Suppressor macrophage treated with lipopolysaccharide for 4 hours (primary cell): ENCODE data around the gene PNPT1.
"Not testable (repeated sequence)": the region's sequence is repeated elsewhere in the genome, so short reads cannot be mapped to it uniquely, and the experiment has no call there.

Source experiments
- DNase-seq: peaks from one replicate; pipeline ENCODE4 v3.0.0-alpha.2; 2020

PNPT1 gene

DNA sequence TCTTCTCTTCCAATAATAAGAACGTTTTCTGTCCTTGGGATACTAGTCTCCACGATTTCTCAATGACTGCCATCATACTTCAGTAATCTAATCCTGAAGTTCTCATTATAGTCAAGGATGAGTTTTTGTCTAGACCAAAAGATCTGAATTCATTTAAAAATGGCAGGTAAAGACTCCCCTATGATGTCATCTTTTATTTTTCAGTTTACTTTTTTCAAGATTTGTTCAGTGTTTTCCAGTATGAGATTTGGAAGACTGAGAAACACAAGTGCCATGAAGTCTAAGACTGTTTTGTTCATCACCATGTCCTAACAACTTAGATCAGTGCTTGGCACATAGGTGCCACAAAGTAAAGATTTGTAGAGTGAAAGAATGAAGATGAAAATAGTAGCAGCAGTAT is 40.4 kb downstream of the PNPT1 start:
- no peak for DNase-seq

DNA sequence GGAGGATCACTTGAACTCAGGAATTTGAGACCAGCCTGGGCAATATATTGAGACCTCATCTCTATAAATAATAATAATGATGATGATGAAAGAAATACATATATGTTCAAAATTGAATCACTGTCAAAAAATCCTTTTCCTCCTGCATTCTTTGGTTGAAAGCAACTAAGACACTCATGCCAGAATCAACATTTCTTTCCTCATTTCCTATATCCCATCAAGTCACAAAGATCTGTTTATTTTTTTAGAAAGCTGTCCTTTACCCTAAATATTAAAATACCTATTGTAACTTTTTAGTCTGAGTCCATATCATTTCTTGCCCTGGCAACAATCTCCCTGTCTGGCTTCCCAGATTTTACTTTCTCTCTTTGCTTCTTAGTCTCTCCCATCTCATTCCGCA is 44.4 kb downstream of the PNPT1 start:
- DNase-seq: no peak

DNA sequence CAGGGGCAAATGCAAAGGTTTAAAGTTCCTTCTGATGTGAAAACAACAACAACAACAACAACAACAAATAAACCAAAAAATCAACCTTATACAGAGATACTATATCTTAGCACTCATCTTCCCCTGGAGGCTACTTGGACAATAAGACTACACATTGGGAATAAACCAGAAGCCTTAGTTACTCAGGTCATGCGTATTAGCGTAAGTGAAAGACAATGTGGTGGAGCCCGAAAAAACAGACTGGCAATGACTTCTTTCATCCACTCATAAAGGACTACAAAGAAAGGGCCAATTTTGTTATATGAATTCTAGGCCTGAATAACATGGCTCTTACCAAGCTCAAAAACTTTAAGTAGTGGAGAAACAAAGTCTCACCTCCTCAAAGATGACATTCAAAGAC is 56.8 kb downstream of the PNPT1 start:
- DNase-seq: no peak

DNA sequence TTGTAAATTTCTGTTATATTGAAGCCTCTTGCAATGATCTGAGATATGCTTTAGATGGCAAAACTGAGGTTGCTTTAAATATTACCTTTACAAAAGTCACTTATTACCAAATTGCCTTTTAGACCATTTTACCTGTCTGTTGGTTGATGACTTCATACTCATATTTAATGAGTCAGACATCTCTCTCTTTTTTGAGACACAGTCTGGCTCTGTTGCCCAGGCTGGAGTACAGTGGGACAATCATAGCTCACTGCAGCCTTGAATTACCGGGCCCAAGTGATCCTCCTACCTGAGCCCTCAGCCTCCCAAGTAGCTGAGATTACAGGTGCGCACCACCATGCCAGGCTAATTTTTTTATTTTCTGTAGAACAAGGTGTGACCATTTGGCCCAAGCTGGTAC is 64.7 kb downstream of the PNPT1 start:
- no peak for DNase-seq

DNA sequence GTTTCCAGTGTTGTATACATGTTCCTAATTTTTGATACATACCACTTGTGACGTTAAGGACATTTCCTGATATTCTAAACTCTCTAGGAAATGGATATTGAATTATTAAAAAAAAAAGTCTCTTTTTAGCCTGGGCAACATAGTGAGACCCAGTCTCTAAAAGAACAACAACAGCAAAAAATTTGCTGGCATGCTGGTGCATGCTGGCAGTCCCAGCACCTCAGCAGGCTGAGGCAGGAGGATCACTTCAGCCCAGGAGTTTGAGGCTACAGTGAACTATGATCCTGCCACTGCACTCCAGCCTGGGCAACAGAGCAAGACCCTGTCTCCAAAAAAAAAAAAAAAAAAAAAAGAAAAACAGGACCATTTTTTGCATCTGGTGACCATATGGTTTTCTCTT is 65.7 kb downstream of the PNPT1 start:
- DNase-seq: no peak

DNA sequence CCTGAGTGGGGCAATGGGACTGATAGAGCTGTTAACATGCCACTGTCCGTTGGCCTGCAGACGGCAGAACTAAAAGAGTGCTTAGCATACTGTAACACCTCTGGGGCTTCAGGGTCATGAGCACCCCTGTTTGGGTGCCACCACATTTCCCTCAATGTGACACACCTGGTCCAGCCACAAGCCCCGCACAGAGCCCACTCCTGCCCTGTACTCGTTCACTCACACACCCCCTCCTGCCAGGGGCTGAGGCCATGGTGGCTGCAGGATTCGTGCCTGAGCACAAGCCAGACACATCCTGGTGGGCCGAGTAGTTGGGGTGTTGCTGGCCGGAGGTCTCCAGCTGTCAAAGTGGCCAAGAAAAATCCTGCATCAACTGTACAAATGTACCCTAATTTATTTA is 71.8 kb downstream of the PNPT1 start:
- DNase-seq: no peak

DNA sequence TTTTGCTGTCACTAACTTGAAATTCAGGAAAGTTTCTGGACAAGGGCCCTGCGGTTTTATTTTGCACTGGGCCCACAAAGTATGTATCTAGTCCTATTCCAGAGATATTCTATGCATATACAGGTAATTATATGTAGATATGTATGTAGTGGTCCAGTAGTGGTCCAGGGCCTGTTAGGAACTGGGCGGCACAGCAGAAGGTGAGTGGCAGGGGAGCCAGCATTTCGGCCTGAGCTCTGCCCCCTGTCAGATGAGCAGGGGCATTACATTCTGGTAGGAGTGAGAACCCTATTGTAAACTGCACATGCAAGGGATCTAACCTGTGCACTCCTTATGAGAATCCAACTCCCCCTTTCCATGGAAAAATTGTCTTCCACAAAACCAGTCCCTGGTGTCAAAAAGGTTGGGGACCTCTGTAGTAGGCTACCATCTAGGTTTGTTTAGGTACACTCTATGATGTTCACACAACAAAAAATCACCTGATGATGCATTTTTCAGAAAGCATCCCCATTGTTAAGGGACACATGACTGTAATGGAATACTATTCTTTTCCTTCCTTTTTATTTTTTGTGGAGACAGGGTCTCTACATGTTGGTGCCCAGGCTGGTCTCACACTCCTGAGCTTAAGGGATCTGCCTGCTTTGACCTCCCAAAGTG is 73.4 kb downstream of the PNPT1 start:
- DNase-seq: no peak

DNA sequence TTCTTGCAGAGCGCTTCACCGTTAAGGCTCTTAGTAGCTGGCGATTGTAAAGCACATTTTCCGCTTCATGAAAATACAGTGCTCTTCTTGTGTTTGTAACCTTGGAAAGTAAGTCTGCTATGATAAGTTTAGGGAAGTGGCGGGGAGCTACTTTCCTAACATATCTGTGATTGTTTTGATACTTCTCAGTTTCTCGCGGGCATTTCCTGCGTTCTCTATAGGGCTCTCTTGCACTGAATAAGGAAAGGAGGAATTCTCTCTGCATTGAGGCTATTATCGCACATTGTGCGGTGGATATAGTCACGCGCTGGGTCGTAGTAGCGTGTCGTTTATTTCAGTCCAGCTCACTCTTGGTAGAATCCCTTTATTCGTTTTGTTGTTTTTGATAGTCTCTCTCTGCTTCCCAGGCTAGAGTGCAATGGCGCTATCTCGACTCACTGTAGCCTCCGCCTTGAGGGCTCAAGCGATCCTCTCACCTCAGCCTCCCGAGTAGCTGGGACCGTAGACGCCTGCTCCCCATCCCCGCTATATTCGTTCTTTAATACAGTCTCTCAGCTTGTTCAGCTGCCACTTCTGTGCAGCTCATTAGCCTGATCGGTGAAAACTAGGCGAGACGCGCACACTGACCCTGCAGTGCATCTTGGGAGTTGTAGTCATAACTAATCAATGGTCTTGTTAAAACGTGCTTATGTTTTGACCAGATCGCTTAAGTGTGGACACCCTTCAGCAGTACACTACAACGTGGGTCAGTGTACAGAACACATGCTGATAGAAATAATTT is 75.2 kb downstream of the PNPT1 start:
- peak; percentile 63 for DNase-seq

DNA sequence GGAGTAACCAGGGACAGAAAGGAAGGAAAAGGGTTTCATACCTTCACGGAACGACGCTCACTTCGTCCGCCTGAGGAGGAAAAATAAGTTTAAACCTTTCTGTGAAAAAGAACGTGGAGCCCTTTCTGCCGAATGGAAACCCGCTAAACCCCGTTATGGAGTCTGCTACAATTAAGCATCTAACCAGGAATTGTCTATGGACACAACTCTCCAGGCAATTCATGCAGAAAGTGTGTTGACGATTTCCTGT is 75.7 kb downstream of the PNPT1 start:
- DNase-seq: no peak

DNA sequence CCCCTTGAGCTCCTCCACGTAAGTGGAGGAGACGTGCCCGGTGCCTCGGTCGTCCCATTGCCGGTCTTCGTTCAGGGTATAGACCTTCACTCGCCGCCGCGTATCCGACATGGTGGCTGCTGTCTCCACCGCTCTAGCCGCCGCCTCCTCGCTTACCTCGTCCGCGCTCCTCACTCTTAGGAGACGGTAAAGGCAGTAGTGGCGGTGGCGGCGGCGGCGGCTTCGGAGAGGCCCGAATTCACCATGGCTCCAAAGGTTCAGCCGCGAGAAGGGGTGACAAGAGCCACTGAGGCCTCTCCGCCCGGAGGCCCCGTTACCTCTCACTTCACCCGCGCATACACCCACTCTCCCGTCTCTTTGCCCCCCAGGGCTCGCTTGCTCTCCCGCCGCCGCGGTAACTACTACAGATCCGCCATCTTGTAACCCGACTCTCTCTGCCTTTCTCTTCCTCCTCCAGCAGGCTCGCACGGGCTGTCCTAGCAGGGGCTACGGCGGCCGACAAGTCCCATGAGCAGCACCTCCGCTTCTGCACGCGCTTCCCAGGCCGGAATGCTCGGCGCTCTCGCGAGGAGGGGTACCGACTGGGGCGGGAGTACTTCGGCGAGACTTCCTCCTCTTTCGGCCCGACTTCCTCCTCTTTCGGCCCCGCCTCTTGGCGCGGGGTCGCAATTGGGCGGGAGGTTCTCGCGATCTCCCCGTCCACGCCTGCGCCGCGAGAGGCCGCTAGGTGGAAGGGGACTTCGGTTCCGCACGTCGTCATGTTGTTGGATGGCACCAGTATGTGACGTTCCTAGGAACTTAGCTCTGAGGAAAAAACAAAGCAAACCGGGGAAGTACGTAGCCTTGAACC is 76.2 kb downstream of the PNPT1 start, which contains the start of gene PPP4R3B:
Gene PPP4R3B (minus strand): TSS at position 448 of the 850 bp plus-strand sequence. CDS start 337 bp downstream, at position 111.
- peak; percentile 100 for DNase-seq

DNA sequence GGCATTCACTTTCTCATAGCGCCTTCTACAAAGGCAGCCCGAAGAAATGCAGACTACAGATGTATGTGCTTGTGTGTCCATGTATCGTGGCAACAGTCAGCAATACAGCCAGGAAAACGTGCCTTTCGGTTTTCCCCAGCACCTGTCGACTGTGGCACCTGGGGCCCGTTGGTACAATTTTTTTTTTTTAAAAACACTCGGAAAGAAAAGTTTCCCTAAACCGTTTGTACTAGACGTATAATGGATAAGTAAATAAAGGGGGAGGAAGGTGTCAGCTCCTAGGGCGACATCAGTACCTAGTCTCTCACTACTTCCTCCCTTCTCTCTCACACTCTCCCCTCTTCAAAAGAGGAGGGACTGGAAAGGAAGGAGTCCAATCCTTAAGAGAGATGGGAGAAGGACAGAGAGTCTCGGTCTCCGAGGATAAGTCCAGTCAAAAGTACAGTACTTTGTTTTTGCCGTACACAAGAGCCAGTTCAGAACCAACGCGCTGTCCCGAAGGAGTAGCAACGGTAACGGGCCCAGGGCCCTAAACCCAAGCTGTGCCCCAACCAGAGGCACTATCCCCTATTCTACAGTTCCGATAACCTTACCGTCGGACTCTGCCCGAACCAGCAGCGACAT is 77.0 kb downstream of the PNPT1 start:
- peak; percentile 41 for DNase-seq

DNA sequence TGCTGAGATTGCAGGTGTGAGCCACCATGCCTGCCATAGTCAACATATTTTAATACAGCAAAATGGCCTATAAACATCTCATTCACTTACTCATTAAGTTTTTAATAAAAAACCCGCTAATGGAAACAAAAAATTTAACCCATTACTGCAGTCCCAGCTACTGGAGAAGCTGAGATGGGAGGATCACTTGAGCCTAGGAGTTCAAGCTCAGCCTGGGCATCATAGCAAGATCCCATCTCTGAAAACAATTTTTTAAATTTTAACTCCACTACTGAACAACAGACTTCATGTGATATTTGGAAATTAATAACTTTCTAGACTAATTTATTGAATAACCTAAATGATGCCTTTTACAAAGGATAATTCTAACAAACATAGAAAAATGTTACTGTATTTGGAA is 81.6 kb downstream of the PNPT1 start:
- DNase-seq: no peak

DNA sequence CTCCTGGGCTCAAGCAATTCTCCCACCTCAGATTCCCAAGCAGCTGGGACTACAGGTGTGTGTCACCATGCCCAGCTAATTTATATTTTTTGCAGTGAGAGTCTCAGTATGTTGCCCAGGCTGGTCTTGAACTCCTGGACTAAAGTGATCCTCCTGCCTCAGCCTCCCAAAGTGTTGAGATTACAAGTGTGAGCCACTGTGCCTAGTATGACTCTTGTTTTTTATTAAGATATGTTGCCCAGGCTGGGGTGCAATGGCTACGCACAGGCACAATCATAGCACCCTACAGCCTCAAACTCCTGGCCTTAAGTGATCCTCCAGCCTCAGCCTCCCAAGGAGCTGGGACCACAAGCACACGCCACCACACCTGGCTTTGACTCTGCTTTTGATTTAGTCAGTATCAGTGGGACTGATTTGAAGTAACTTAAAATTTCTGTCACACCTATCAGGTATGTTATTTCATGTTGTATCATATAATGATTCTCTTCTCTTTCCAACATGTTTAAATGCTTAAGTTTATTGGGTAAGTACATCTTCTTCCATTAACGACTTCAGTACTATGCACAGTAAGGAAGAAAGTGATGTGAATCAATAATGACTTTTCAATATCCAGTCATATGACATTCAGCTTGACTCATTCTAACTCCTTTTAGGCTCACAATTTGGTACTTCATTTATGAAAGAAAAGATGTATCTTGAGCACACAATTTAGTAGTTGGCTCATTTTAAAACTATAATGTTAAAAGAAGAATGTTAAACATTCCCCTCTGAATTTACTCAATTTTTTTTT is 82.5 kb downstream of the PNPT1 start:
- DNase-seq: no peak

DNA sequence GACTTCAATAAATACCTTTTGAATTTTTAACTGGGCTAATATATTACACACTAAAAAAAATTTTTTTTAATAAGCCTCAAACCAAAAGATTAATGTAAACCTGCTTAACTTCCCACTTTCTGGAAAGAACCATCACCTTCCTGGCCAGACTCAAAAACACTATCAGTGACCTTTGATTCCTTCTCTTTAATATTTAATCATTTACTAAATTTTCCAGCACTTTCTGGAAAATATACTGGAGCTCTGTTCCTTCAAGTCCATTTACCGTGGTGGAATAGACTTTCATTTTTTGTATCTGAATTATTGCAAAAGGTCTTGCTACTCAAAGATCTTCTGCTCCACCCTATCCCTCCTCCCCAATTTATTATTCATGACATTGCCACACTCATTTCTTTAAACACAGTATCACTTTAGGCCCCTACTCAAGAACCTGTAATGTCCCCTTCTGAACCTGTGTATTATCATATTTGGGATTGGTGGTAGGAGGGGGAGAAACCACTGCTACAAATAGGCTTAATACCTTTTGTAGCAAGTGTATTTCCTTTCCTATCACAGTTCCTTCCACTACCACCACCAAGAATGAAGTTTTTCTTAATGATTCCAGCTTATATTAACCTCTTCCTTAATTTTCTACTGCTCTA is 83.6 kb downstream of the PNPT1 start:
- DNase-seq: no peak

DNA sequence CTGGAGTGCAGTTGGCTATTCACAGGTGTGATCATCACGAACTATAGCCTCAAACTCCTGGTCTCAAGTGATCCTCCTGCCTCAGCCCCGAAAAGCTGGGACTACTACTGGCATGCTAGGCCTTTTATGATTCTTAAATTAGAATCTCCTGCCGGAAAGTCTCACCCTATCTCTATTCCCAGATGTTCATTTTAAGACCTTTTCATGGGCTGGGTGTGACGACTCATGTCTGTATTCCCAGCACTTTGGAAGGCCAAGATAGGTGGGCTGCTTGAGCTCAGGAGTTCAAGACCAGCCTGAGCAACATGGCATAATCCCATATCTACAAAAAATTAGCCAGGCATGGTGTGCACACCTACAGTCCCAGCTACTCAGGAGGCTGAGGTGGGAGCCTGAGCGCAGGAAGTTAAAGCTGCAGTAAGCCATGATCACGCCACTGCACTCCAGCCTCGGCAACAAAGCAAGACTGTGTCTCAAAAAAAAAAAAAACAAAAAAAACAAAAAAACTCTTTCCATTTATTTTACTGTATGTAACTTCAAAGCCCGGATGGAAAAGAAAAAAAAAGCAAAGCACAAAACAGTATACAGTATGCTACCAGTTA is 84.3 kb downstream of the PNPT1 start:
- no peak for DNase-seq

DNA sequence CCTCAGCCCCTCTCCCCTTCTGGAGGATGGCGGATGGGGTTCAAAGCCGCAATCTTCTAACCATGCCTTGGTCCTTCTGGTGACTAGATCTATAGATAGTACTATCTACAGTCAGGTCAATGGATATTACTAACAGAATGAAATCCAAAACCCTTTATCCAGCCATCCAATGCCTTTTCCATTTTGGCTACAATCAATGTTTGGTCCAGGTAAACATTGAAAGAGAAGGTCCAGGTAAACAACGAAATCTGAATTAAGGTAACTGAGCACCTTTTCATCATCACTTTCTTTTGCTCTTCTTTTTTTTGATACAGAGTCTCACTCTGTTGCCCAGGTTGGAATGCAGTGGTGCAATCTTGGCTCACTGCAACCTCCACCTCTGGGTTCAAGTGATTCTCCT is 85.9 kb downstream of the PNPT1 start:
- no peak for DNase-seq

DNA sequence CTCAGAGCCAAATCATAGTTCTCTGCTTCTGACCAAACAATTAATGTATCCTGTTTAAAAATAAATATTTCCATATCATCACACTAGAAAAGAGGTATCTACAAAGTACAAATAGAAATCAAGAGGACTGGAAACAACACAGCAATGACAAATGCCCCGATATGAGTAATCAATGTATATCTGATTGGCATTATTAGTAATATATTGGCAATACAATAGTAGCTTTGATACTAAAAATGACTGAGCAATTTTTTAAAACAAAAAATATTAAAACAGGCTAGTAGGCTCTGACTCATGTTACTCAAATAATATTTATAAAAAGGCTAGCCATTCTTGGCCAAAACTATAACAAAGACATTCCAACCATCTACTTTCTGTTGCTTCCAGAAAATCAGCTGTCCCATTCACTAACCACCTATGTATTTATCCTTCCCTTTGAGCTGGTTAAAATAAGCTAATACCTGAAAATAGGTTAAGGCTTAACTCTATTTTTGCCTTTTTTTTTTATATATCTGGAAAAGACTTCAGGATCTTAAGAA is 89.5 kb downstream of the PNPT1 start:
- DNase-seq: no peak

DNA sequence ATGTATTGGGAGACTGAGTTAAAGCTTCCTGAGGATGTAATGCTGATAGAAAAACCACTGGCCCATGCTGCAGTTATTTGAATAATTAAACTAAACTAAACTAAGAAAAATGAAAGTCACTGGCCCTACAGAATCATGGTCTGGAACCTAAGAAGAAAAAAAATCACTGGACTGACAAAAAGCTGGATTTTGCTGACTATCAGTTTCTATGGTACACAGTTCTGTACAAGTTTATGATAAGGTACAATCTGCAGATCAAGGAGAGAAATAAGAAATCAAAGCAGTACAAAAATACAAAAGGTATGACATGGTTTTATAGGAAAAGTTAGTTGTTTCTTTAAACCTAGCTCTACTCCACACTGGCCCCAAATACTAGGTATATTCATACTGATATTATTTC is 91.8 kb downstream of the PNPT1 start:
- no peak for DNase-seq

DNA sequence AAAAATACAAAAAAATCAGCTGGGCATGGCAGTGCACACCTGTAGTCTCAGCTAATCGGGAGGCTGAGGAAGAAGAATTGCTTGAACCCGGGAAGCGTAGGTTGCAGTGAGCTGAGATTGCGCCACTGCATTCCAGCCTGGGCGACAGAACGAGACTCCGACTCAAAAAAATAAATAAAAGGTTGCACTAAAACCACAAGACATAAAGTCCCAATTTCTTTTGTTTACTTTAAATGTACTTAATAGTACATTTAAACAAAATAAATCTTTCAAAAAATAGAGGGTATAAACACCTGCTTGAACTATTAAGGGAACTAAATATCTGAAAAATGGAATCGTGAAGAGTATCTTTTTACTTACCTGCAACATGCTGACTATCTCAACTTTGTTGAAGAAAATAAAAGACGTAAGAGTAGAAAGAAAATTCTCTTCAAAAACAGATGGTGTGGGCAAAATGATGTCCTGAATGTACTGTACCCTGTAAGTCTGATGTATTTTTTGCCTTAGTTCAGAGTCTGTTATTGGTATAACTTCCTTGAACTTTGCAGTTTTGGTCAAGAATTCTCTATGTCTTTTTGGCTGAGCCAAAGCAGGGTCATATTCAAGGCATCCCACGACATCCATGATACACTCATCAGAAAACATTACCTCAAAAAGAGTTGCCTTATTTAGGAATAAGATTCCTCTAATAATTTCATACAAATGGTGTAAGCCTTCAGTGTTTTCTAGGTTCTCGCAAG is 95.4 kb downstream of the PNPT1 start:
- DNase-seq: no peak

DNA sequence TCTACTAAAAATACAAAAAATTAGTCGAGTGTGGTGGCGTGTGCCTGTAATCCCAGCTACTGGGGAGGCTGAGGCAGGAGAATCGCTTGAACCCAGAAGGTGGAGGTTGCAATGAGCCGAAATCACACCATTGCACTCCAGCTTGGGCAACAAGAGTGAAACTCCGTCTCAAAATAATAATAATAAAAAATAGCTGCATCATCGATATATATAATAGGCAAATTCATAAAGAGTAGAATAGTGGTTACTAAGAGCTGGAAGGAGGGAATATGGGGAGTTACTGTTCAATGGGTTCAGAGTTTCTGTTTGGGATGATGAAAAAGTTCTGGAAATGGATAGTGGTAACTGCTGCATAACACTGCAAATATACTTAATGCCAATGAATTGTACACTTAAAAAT is 96.8 kb downstream of the PNPT1 start:
- DNase-seq: not testable (repeated sequence)

DNA sequence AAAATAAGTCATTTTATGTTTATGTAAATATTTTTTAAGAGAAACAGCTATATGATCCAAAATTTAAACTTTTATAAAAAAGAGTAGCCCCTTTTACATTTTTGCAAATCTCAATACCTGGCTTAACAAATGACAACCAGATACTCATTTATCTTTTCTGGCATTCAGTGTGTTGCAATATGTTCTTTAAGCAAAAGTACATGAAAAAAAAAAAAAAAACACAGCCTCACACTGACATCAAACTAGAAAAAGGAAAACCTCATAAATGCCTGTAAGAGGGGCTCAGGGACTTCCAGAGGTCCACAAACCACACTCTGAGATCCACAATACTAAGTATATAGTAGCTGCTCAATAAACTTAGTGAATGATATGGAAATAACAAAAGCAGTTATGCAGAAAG is 98.1 kb downstream of the PNPT1 start:
- no peak for DNase-seq
